DMS 273 (cell line): ENCODE results near the gene CCDC88A.
"Not testable (repeated sequence)": the region's sequence is repeated elsewhere in the genome, so short reads cannot be mapped to it uniquely, and the experiment has no call there.

Experiments used
- DNase-seq: peaks from one replicate; lab custom pipeline; 2025; ENCODE audit not compliant: unreplicated experiment; lab: John Stamatoyannopoulos, UW

Gene CCDC88A

DNA sequence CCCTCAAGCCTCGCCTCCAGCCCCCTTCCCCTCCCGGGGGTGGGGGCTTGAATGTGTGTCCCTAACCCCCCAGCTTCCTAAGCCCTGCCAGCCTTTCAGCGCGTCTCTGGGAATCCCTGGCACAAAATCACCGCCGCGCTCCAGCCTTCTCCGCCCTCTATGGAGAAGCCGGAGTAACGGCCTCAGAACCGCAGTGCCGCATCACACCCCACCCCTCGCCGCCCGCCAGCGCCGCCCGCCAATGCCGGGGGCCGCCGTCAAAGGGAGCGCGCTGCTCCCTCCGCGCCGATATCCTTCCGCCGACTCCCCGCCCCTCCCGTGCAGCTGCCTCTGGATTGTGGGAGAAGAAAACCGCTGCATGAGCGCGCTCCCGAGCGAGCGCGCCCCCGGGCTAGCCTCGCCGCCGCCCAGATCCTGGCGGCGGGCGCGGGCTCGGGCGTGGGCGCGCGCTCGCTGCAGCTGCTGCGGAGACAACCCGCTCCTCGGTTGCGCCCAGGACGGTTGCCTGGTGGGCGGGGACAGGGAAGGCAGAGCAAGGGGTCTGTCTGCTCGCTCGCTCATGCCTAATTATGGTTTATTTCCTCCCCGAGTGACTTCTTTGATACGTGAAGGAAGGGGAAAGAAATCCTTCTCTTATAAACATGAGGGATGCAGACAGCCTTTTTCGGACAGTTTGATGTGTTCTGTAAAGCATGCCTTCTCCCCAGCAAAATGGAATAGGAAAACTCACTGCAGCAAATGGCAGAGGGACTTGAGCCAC, at the start of gene CCDC88A:
CCDC88A (minus strand) TSS at position 178 of the 760 bp plus-strand sequence. CDS start 777 bp downstream, outside the sequence.
- peak; percentile 99 for DNase-seq

DNA sequence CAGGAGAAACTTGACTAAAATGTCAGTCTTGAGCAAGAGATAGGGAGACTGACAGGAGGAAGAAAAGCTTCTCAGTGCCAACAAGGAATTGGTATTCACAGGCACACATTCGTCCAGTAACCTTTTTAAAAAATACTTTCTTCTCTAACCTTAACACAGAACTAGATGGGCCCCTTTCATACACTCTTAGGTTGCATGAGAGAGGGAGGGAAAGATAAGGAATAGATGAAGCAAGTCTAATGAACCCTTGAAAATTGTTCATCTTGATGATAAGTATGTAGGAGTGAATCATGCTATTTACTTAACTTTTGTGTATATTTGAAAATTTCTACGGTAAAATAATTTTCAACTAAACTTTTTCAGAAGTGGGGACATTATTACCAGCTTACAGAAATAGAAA, 42.0 kb upstream of the CCDC88A start:
- DNase-seq, result no peak

- no peak for DNase-seq
Measured at GRCh38 chr2:55460562-55460961, 40.9 kb upstream of the CCDC88A start.

GRCh38 chr2:55459714-55460274, 40.1 kb upstream of the CCDC88A start:
- DNase-seq, result no peak

GRCh38 chr2:55459279-55459678, 39.6 kb upstream of the CCDC88A start:
- DNase-seq, result no peak

DNA sequence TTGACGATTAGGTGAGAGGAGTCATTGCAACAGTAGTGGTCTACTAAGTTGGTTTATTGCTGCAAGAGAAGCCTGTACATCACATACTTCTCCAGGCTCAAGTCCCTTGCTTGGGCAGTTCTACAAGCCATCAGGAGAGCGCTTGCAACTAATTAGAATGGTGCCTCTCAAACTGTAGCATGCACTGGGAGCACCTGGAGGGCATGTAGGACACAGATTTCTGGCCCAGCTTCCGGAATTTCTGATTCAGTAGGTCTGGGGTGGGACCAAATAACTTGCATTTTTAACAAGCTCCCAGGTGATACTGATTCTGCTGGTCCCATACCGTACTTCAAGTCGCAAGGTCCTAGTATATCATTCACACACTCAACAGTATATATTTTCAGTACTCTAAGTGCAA, 34.5 kb upstream of the CCDC88A start:
- peak; percentile 39 for DNase-seq

DNA sequence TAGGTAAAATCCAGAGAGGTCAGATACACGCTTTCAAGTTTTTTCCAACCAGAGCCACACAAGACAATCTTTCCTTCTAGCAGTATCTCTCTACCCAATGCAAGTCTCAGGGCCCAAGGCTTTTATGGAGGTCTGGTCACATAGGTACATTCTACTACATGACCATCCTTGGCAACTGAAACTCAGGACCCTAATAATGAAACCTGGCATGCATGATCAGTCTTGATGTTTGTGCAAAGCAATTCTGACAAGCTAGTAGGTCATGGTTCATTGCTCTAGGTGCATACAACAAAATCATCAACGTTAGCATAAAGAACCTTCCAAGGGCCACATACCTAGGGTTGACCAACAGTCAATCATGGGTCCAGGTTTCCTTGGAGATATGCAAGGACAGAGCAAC, 33.2 kb upstream of the CCDC88A start:
- no peak for DNase-seq

DNA sequence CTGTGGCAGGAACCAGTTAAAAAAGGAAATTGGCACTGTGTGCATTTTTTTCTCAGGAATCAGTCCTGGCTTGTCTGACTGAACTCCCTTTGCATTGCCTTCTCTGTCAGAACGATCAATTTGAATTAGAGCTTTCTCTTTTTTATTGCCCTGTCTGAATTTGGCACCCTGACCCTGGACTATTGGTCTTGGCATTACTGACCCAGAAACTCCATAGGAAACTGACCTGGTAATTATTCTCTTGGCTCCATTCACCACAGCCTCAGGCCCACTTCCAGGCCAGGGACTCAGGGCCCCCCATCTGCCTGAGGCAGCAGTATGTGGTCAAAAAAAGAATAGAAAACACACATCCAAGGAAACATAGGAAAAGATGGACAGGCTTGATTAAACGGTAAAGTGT, 32.0 kb upstream of the CCDC88A start:
- DNase-seq, result peak; percentile 30

DNA sequence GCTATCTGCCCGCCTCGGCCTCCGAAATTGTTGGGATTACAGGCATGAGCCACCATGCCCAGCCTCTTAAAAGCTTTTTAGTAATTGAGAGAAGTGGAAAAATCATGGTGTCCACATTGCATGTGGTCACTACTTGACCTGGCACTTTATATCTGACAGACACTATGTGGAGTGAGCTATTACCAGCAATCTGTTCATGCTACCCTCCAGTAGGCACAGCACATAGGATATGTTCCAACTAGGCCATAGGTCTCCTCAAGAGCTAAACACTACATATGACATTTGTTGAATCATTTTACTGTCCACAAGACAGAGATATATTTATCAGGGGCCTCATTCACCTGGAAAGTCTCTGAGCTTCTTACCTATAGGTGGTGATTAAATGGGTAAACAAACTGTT, 30.4 kb upstream of the CCDC88A start:
- peak; percentile 38 for DNase-seq

- DNase-seq, result not testable (repeated sequence)
Measured at GRCh38 chr2:55442045-55442760, 22.5 kb upstream of the CCDC88A start.

DNA sequence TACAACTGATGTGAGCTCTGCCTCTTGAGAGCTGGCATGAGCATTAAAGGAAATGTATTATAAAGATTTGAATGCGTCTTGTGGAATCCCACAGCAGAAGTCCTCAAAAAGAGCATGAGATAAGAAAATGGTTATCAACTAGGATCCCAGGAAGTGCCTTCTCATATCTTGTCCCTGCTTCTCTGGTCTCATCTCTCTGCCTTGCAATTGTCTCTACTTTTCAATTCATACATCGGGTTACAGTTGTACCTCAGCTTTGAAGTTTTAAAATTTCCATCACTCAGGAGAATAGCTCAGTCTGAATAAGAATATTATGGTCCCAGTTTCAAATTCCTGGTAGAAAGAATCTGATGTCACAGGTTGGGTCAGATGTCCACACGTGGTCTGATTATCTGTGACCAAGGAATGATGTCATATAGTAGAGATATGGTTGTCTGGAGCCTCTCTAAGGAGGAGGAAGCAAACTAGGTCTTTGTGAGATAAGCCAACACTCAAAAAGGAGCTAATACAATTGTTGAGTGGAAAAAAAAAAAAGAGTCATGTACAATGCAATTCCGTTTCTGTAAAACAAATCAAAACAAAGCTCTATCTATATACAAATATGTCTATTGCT, 21.7 kb upstream of the CCDC88A start:
- no peak for DNase-seq

GRCh38 chr2:55439101-55439397, 19.4 kb upstream of the CCDC88A start:
- DNase-seq, result no peak

DNA sequence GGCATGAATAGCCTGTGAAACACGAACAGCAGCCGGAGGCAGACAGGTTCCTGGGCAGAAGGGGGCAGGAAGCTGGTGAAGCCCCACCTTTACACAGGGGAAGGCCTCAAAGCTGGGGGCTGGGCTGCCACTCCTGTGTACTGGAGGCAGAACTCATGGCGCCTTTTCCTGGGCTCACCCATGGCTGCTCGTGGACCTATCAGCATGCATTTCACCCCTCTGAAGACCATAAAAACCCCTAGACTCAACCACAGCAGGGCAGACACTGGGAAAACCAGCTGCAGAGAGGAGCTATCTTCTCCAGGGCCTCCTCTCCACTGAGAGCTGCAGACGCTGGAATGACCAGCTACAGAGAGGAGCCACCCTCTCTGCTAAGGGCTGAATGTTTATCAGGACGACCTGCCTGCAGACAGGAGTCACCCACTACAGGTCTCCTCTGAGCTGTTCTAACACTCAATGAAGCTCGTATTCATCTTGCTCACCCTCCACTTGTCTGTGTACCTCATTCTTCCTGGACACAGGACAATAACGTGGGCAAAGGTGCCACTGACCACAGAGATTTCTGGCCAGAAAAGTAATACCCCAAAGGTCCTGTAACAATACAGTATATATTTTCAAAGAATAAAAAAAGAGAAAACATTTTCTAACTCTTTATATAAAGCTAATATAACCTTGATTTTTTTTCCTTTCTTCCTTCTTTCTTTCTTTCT, 18.9 kb upstream of the CCDC88A start:
- DNase-seq, result no peak

DNA sequence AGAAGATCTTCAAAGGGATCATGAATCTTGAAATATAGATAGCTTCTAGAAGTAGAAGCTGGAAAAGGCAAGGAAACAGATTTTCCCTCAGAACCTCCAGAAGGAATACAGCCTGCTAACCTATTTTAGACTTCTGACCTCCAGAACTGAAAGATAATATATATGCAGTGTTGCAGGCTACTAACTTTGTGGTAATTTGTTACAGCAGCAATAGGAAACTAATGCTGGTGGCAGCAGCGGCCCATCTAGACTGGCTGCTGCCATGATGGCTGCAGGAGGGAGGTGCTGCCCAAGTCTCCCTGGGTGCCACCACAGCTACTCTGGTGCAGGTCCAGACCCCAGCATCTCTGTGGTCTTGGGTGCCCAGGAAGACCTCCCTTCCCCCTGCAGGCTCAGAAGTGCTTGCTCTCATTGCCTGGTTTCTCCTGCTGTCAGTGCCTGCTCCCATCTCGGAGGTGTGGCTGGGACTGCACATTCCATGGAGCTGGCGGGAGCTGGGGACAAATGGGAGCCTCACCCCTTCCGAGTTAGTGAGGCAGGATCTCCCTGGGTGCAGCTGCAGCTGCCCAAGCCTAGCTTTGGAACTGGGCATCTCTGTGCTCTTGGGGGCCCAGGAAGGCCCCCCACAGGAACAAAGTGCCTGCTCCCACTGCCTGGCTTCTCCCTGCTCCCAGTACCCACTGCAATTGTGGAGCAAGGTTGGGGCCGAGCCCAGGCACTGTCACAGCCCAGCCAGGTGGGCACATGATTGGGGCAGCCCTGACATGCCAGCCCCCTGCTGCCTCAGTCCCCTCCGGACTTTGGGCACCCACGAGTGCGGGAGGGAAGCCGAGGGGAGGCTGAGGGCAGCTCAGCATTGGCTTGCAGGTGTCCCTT, 18.1 kb upstream of the CCDC88A start:
- DNase-seq, result no peak

DNA sequence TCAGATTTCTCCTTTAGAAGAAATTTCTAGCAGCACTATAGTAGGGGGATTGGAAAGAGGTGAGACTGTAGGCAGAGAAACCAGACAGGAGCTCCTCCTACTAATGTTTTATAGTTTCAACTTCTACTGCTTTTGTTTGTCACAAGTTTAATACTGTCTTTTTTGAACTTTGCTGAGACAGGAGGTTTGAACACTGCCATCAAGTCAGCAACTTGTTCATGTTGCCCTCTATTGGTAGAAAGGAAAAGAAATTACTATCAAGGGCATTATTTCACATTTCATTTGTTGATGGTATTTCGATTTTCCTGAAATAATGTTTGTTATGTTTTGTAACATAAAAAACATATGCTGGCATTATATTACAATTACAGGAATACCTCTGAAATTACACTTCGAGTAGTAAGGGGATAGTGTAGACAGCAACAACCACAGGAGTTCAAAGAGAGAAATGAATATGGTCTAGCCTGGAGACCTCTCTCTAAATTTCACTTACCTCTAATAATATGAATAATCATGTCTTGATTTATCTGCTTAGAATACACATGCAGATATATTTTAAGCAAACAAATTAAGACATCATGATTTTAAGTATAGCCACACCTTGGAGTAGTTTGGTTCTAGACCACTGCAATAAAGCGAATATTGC, 12.4 kb upstream of the CCDC88A start:
- DNase-seq, result peak; percentile 56

- DNase-seq, result peak; percentile 53
Measured at GRCh38 chr2:55430211-55430975, 10.7 kb upstream of the CCDC88A start.

- no peak for DNase-seq
Measured at GRCh38 chr2:55428258-55428657, 8.6 kb upstream of the CCDC88A start.

GRCh38 chr2:55425431-55425831, 5.8 kb upstream of the CCDC88A start:
- DNase-seq, result no peak
